ENCODE data around the gene CYP1A2.

Gene CYP1A2

DNA sequence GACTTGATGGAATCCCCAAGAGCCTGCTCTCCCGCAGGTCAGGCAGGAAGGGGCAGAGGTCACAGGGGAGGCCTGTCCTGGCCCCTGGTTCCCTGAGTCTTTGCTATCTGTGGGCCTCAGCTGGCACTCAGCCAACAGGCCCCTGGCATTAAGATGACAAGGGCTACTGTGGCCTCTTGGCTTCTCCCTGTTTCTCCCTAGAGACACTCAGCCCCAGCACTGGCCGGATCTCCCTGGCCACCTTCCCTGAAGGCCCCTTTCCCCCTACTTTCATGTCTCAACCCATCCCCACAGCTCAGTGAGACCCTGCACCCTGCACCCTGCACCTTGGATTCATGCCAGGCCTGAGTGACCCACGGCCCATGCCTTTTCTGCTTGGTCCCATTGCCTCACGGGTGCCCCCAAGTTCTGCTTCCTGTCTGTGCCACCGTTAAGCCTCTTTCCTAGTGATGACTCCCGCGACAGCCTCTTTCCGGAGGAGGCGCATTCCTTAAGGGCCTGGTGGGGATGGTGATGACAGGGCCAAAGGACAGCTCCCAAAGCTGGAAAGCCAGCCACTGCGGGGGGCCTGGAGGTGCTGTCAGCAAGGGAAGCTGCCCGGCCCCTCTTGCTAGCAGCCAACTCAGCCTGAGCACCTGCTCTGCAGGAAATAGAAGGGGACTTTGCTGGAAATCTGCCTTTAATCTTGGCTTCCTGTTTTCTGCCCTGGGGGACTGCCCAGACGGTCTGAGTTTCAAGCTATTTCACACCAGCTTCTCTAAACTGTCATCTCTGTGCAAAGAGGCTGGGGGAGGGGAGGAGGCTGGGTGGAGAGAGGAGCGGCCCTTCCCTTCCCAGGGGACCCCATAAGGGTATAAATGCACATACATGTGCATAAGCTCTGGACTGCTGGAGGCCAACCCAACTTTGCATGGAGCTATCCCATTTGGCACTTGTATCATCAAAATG, 28.4 kb downstream of the CYP1A2 start:
- Histone ChIP-seq H3K4me3 (ENCODE audit: low read depth, low read length) (no peak overlapping the region), H3K36me3 (ENCODE audit: control insufficient read depth, insufficient read depth, low read length) (no peaks in the 10 kb centered on the region), H3K27ac (ENCODE audit: low read depth, low read length) (no peak overlapping the region; the same call in 1 of the 2 replicates), H3K4me1 (ENCODE audit: control insufficient read depth, insufficient read depth, low read length) (peaks cover 60% of the 10 kb centered on the region), H3K9me3 (ENCODE audit: control insufficient read depth, insufficient read depth, low read depth, low read length) (no peaks in the 10 kb centered on the region), H3K9ac (ENCODE audit: low read length) (peak overlapping the region; percentile 55), H3K27me3 (ENCODE audit: control insufficient read depth, insufficient read depth, low read length) (peaks cover 15% of the 10 kb centered on the region)

DNA sequence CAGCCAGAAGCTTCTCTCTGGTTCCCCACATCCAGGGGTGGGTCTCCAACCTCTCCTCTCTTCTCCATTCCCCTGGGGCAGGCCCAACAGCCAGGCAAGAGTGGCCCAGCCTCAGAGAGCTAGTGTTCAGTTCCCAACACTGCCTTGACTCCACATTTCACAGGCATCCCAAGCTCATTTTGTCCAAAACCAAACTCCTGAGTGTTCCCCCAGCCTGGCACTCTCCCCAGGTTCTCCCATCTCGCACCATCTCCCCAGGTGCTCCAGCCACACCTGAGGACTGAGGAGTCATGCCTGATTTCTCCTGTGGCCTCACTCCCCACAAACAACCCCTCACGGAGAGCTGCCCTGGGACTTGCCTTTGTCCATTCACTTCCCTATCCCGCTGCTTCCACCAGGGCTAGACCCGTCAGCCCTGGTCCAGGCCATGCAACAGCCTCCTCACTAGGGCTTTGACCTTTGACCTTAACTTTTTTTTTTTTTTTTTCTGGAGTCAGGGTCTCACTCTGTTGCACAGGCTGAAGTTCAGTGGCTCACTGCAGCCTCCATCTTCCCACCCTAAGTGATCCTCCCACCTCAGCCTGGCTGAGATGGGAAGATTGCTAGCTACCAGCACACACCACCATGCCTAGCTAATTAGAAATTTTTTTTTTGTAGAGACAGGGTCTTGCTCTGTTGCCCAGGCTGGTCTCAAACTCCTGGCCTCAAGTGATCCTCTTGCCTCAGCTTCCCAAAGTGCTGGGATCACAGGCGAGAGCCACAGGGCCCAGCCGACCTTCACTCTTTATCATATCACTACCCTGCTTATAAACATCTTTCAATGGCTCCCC, 29.3 kb downstream of the CYP1A2 start:
- H3K27ac ChIP-seq (ENCODE audit: low read depth, low read length) = no peak overlapping the region
- peaks cover 60% of the 10 kb centered on the region for H3K4me1 ChIP-seq (ENCODE audit: control insufficient read depth, insufficient read depth, low read length)
- H3K27me3 ChIP-seq (ENCODE audit: control insufficient read depth, insufficient read depth, low read length) = peaks cover 15% of the 10 kb centered on the region
- no peaks in the 10 kb centered on the region for H3K9me3 ChIP-seq (ENCODE audit: control insufficient read depth, insufficient read depth, low read depth, low read length)
- peak overlapping the region; percentile 55 for H3K9ac ChIP-seq (ENCODE audit: low read length)
- no peaks in the 10 kb centered on the region for H3K36me3 ChIP-seq (ENCODE audit: control insufficient read depth, insufficient read depth, low read length)
- no peak overlapping the region for H3K4me3 ChIP-seq (ENCODE audit: low read depth, low read length)

GRCh38 chr15:74778599-74778970, 29.9 kb downstream of the CYP1A2 start:
- Histone ChIP-seq H3K27ac (ENCODE audit: low read depth, low read length) (no peak overlapping the region), H3K9me3 (ENCODE audit: control insufficient read depth, insufficient read depth, low read depth, low read length) (no peaks in the 10 kb centered on the region), H3K4me1 (ENCODE audit: control insufficient read depth, insufficient read depth, low read length) (peaks cover 60% of the 10 kb centered on the region), H3K36me3 (ENCODE audit: control insufficient read depth, insufficient read depth, low read length) (no peaks in the 10 kb centered on the region), H3K9ac (ENCODE audit: low read length) (no peak overlapping the region), H3K4me3 (ENCODE audit: low read depth, low read length) (no peak overlapping the region), H3K27me3 (ENCODE audit: control insufficient read depth, insufficient read depth, low read length) (peaks cover 15% of the 10 kb centered on the region)

GRCh38 chr15:74779162-74779648, 30.6 kb downstream of the CYP1A2 start:
- peaks cover 15% of the 10 kb centered on the region for H3K27me3 ChIP-seq (ENCODE audit: control insufficient read depth, insufficient read depth, low read length)
- no peak overlapping the region for H3K9ac ChIP-seq (ENCODE audit: low read length)
- H3K9me3 ChIP-seq (ENCODE audit: control insufficient read depth, insufficient read depth, low read depth, low read length) = no peaks in the 10 kb centered on the region
- H3K4me3 ChIP-seq (ENCODE audit: low read depth, low read length) = no peak overlapping the region
- peaks cover 58% of the 10 kb centered on the region for H3K4me1 ChIP-seq (ENCODE audit: control insufficient read depth, insufficient read depth, low read length)
- no peak overlapping the region for H3K27ac ChIP-seq (ENCODE audit: low read depth, low read length)
- H3K36me3 ChIP-seq (ENCODE audit: control insufficient read depth, insufficient read depth, low read length) = no peaks in the 10 kb centered on the region

- H3K27ac ChIP-seq (ENCODE audit: low read depth, low read length) = no peak overlapping the region
- no peak overlapping the region for H3K9ac ChIP-seq (ENCODE audit: low read length)
- H3K4me1 ChIP-seq (ENCODE audit: control insufficient read depth, insufficient read depth, low read length) = peaks cover 58% of the 10 kb centered on the region
- no peaks in the 10 kb centered on the region for H3K36me3 ChIP-seq (ENCODE audit: control insufficient read depth, insufficient read depth, low read length)
- peaks cover 15% of the 10 kb centered on the region for H3K27me3 ChIP-seq (ENCODE audit: control insufficient read depth, insufficient read depth, low read length)
- H3K9me3 ChIP-seq (ENCODE audit: control insufficient read depth, insufficient read depth, low read depth, low read length) = no peaks in the 10 kb centered on the region
- H3K4me3 ChIP-seq (ENCODE audit: low read depth, low read length) = peak overlapping the region; percentile 70
Observed at GRCh38 chr15:74780523-74781430, 32.1 kb downstream of the CYP1A2 start.

DNA sequence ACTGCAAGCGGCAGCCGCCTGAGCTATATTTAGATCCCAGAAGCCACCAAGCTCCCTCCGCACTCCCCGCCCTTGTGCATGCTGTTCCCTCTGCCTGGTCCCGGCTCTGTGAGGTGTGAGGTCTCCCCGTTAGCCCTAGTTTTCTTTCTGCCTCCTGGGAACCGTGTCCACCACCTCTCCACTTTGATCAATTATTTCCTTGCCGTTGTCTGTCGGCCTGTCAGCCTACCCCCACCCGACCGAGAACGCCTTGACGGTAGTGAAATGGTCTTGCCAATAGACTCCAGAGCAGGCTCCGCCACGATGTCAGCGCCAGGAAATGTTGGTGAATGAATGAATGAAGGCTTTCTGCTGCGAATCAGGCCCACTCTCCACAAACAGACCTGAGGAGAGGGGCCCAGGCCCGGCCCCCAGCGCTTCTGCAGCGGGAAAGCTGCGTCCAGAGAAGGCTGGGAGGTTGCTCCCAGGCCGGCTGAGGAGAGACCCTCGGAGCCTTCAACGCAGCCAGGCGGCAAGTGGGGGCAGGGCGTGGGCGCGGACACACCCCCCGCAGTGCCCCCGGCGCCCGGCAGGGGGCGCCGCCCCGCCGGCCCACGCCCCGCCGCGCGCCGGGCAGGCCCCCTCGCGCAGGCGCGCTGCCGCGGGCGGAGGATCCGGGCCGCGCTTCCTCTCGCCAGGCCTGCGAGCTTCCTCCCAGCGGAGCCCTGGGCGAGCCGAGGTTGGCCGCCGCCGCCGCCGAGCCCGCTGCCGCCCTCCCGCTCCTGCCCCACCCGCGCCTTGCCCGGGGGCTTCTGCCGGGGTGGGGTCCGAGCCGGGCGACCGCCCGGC, 33.0 kb downstream of the CYP1A2 start, which contains the start of gene CSK:
Gene CSK, plus strand, starts transcription at position 650 of the 828 bp plus-strand sequence. CDS start 16,218 bp downstream, outside the sequence.
- H3K27ac ChIP-seq (ENCODE audit: low read depth, low read length) = no peak within 1 kb of the TSS
- H3K9me3 ChIP-seq (ENCODE audit: control insufficient read depth, insufficient read depth, low read depth, low read length) = no peaks in the 10 kb centered on the region
- H3K9ac ChIP-seq (ENCODE audit: low read length) = peak within 1 kb of the TSS; percentile 70
- H3K4me3 ChIP-seq (ENCODE audit: low read depth, low read length) = peak within 1 kb of the TSS; percentile 70
- H3K4me1 ChIP-seq (ENCODE audit: control insufficient read depth, insufficient read depth, low read length) = peaks cover 55% of the 10 kb centered on the region
- peaks cover 15% of the 10 kb centered on the region for H3K27me3 ChIP-seq (ENCODE audit: control insufficient read depth, insufficient read depth, low read length)
- H3K36me3 ChIP-seq (ENCODE audit: control insufficient read depth, insufficient read depth, low read length) = no peaks in the 10 kb centered on the region

DNA sequence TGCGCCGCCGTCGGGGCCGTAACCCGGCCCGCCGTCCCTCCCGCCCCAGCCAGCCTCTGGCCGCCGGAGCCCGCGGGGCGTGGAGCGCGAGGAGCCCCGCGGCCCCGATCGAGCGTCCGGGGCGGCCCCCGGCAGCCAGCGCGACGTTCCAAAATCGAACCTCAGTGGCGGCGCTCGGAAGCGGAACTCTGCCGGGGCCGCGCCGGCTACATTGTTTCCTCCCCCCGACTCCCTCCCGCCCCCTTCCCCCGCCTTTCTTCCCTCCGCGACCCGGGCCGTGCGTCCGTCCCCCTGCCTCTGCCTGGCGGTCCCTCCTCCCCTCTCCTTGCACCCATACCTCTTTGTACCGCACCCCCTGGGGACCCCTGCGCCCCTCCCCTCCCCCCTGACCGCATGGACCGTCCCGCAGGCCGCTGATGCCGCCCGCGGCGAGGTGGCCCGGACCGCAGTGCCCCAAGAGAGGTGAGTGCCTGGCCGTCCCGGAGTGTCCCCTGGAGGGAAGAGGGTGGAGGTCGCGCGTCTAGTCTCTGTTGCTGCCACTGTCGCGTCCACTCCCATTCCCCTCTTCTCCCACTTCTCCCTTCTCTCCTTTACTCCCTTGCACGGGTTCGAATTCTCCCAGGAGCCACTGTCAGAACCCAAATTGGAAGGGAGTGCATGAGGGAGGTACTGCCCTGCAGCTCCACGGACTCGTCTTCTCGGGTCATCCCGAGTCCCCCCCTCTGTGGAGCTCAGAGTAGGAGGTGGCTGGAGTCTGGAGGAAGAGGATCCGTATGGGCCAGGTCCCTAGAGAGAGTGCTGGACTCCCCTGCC, 33.8 kb downstream of the CYP1A2 start:
- Histone ChIP-seq H3K9me3 (ENCODE audit: control insufficient read depth, insufficient read depth, low read depth, low read length) (no peaks in the 10 kb centered on the region), H3K36me3 (ENCODE audit: control insufficient read depth, insufficient read depth, low read length) (no peaks in the 10 kb centered on the region), H3K27ac (ENCODE audit: low read depth, low read length) (no peak overlapping the region), H3K9ac (ENCODE audit: low read length) (peak overlapping the region; percentile 70), H3K4me3 (ENCODE audit: low read depth, low read length) (peak overlapping the region; percentile 63), H3K27me3 (ENCODE audit: control insufficient read depth, insufficient read depth, low read length) (peaks cover 15% of the 10 kb centered on the region), H3K4me1 (ENCODE audit: control insufficient read depth, insufficient read depth, low read length) (peaks cover 49% of the 10 kb centered on the region)

GRCh38 chr15:74783072-74783807, 34.6 kb downstream of the CYP1A2 start:
- no peak overlapping the region for H3K27ac ChIP-seq (ENCODE audit: low read depth, low read length)
- peaks cover 48% of the 10 kb centered on the region for H3K4me1 ChIP-seq (ENCODE audit: control insufficient read depth, insufficient read depth, low read length)
- H3K9ac ChIP-seq (ENCODE audit: low read length) = peak overlapping the region; percentile 70
- H3K27me3 ChIP-seq (ENCODE audit: control insufficient read depth, insufficient read depth, low read length) = peaks cover 15% of the 10 kb centered on the region
- H3K9me3 ChIP-seq (ENCODE audit: control insufficient read depth, insufficient read depth, low read depth, low read length) = no peaks in the 10 kb centered on the region
- H3K4me3 ChIP-seq (ENCODE audit: low read depth, low read length) = peak overlapping the region; percentile 63
- no peaks in the 10 kb centered on the region for H3K36me3 ChIP-seq (ENCODE audit: control insufficient read depth, insufficient read depth, low read length)

DNA sequence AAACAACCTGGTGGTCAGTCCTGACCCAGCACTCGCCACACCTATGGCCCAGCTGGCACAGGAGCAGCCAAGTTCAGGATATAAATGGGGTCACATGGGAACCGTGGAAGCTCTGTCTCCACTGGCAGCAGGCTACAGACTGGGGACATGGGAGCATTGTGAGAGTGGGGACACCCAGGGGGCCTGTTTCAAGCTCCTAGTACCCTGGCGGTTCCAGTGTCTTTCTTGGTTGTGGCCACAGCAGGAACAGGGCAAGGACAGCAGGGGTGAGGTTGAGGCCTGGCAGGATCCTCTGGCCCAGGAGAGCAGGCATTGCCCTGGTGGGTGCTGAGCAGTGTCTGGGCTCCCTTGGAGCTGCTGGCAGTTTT, 35.1 kb downstream of the CYP1A2 start:
- Histone ChIP-seq H3K27ac (ENCODE audit: low read depth, low read length) (no peak overlapping the region), H3K4me1 (ENCODE audit: control insufficient read depth, insufficient read depth, low read length) (peaks cover 49% of the 10 kb centered on the region)

More for the DNA sequence above, 35.1 kb downstream of the CYP1A2 start:
- Histone ChIP-seq H3K9ac (ENCODE audit: low read length) (peak overlapping the region; percentile 24), H3K9me3 (ENCODE audit: control insufficient read depth, insufficient read depth, low read depth, low read length) (no peaks in the 10 kb centered on the region), H3K36me3 (ENCODE audit: control insufficient read depth, insufficient read depth, low read length) (no peaks in the 10 kb centered on the region), H3K27me3 (ENCODE audit: control insufficient read depth, insufficient read depth, low read length) (peaks cover 15% of the 10 kb centered on the region), H3K4me3 (ENCODE audit: low read depth, low read length) (peak overlapping the region; percentile 63; the same call in 1 of the 2 replicates)
